Panc1 (cell line): ENCODE data around the gene PLXNC1. TPM values are rescaled to one million over a fixed set of nuclear protein-coding genes. Genes with fewer than 3 reads are reported as not detected.

Experiments
- ATAC-seq: fragments of 200-7000 bp; cut with Tn5 transposase; 2 replicates; pipeline ENCODE4 v1.9.1; 2020; ENCODE audit warnings: mild to moderate bottlenecking, moderate library complexity
- BruUV-seq: library from RNA; stranded (reverse); fragments of 400-500 nt; replicated peaks from 2 replicates; lab custom pipeline; 2021; lab: Mats Ljungman, UMichigan
- CTCF ChIA-PET: fragments of 300-600 bp; sonication (Branson Sonifier 250); formaldehyde crosslinking; loops from one replicate; lab custom pipeline; 2022; ENCODE audit warnings: antibody characterized with exemption; lab: Charles Lee
- POLR2A ChIA-PET: fragments of 300-600 bp; sonication (Branson Sonifier 250); formaldehyde crosslinking; loops from one replicate; lab custom pipeline; 2022; ENCODE audit warnings: antibody characterized with exemption; lab: Charles Lee
- DNase-seq: peaks from one replicate; pipeline ENCODE4 v3.0.0-alpha.2; 2010; ENCODE audit warnings: low read depth, low spot score
- H3K27ac ChIP-seq: 2 replicates; pipeline ENCODE4 v1.5.1; 2011; ENCODE audit warnings: mild to moderate bottlenecking, low read length, inconsistent platforms
- H3K27me3 ChIP-seq: fragments of 200-500 bp; sonication (Bioruptor generic); 2 replicates; pipeline ENCODE4 v1.6.0; 2014; ENCODE audit warnings: low read length, inconsistent platforms; ENCODE audit not compliant: control insufficient read depth, insufficient read depth
- H3K36me3 ChIP-seq: fragments of 200-500 bp; sonication (Bioruptor generic); 2 replicates; pipeline ENCODE4 v1.5.1; 2014; ENCODE audit warnings: inconsistent platforms, mild to moderate bottlenecking, low read length, moderate library complexity; ENCODE audit not compliant: control insufficient read depth, insufficient read depth
- H3K4me1 ChIP-seq: 2 replicates; pipeline ENCODE4 v1.5.1; 2011; ENCODE audit warnings: inconsistent platforms, mild to moderate bottlenecking, low read length, moderate library complexity; ENCODE audit not compliant: control insufficient read depth, insufficient read depth
- H3K4me3 ChIP-seq, 2 experiments: 2 replicates each; pipeline ENCODE4 v1.5.1; 2011 to 2012; ENCODE audit warnings: low read depth in 2 of 2, low read length in 2 of 2, mild to moderate bottlenecking in 2 of 2, inconsistent platforms in 1 of 2, moderate library complexity in 1 of 2
- H3K9me3 ChIP-seq: fragments of 200-500 bp; sonication (Bioruptor generic); 2 replicates; pipeline ENCODE4 v1.5.1; 2014; ENCODE audit warnings: low read depth, mild to moderate bottlenecking, inconsistent platforms, low read length, moderate library complexity; ENCODE audit not compliant: control insufficient read depth, insufficient read depth
- CTCF ChIP-seq: fragments of 450-650 bp; IDR thresholded peaks from 2 replicates; pipeline ENCODE4 v1.5.1; 2017; ENCODE audit warnings: mild to moderate bottlenecking
- POLR2AphosphoS5 ChIP-seq: IDR thresholded peaks from 2 replicates; pipeline ENCODE4 v1.6.1; 2012; ENCODE audit warnings: mild to moderate bottlenecking, low read depth, low read length, moderate library complexity
- REST ChIP-seq, 2 experiments: IDR thresholded peaks; 2 replicates each; pipeline ENCODE4 v1.6.1; 2011 to 2012; ENCODE audit warnings: low read depth in 2 of 2, control low read depth in 1 of 2, low read length in 1 of 2, mild to moderate bottlenecking in 1 of 2, moderate library complexity in 1 of 2; ENCODE audit not compliant: insufficient read depth in 1 of 2
- SIN3A ChIP-seq: IDR thresholded peaks from 2 replicates; pipeline ENCODE4 v1.6.1; 2012; ENCODE audit warnings: low read depth, mild to moderate bottlenecking, low read length, moderate library complexity, borderline replicate concordance; ENCODE audit not compliant: insufficient read depth
- TCF7L2 ChIP-seq: IDR thresholded peaks from 2 replicates; pipeline ENCODE4 v1.6.1; 2011; ENCODE audit warnings: mild to moderate bottlenecking, low read depth, low read length, inconsistent platforms
- in situ Hi-C: cut with HindIII; loops from 2 replicates; pipeline ENCODE4 v1.10.0; 2016; ENCODE audit warnings: low sequenced_read_pairs, low pct_unique_long_range_greater_than_20kb
- intact Hi-C: fragments of 100-400 bp; cut with micrococcal nuclease; formaldehyde crosslinking; loops from one replicate; pipeline ENCODE4 v1.10.0; 2022; ENCODE audit not compliant: unreplicated experiment
- total RNA-seq: library from RNA; stranded (reverse); gene quantifications from one replicate; pipeline ENCODE4 v1.2.1, GENCODE V29; 2021; ENCODE audit not compliant: unreplicated experiment

Gene PLXNC1
- total RNA-seq, 1 experiment from 2014 or later: 0.57 TPM

GRCh38 chr12:94289461-94290312 is 141.3 kb downstream of the PLXNC1 start:
- Histone ChIP-seq H3K27me3 (no peaks in the 10 kb centered on the region), H3K4me1 (no peaks in the 10 kb centered on the region), H3K9me3 (no peaks in the 10 kb centered on the region), H3K36me3 (no peaks in the 10 kb centered on the region; the same call in 1 of the 2 replicates), H3K4me3 (no peak overlapping the region), H3K27ac (no peak overlapping the region)
- ATAC-seq (no peak), DNase-seq (no peak)
- ChIA-PET POLR2A (no interaction called here), CTCF (no interaction called here)
- intact Hi-C loops (no loop called here), in situ Hi-C loops (no loop called here)
- TF ChIP-seq TCF7L2 (no peak), SIN3A (no peak), POLR2AphosphoS5 (no peak), CTCF (no peak), REST (IDR thresholded peaks at IDR 0.05; ENCODE audit: insufficient read depth in 1 of 2, low read depth in 2 of 2, low read length in 1 of 2) (no peak)
- BruUV-seq: no TSS peak

- no peaks in the 10 kb centered on the region for H3K9me3 ChIP-seq
- no peak for ATAC-seq
- H3K36me3 ChIP-seq: no peaks in the 10 kb centered on the region; the same call in 1 of the 2 replicates
- TF ChIP-seq REST (IDR thresholded peaks at IDR 0.05; ENCODE audit: insufficient read depth in 1 of 2, low read depth in 2 of 2, low read length in 1 of 2) (no peak), TCF7L2 (no peak), POLR2AphosphoS5 (no peak), SIN3A (no peak), CTCF (no peak)
- intact Hi-C loops: no loop called here
- ChIA-PET POLR2A (no interaction called here), CTCF (no interaction called here)
- H3K27me3 ChIP-seq: no peaks in the 10 kb centered on the region
- BruUV-seq: no TSS peak
- H3K4me3 ChIP-seq: no peak overlapping the region
- in situ Hi-C loops: no loop called here
- no peaks in the 10 kb centered on the region for H3K4me1 ChIP-seq
- no peak overlapping the region for H3K27ac ChIP-seq
- no peak for DNase-seq
These were observed 142.0 kb downstream of the PLXNC1 start for GRCh38 chr12:94290353-94290752.
